GM12891 (cell line): ENCODE measurements around the gene B3GALT2. TPM values are rescaled to one million over a fixed set of nuclear protein-coding genes. Genes with fewer than 3 reads are reported as not detected.
"Not testable (repeated sequence)": the region's sequence is repeated elsewhere in the genome, so short reads cannot be mapped to it uniquely, and the experiment has no call there.

Source experiments
- DNase-seq: peaks from one replicate; pipeline ENCODE4 v3.0.0; 2011; ENCODE audit warnings: low spot score; ENCODE audit not compliant: insufficient read length
- FAIRE-seq: peaks from 2 replicates; lab custom pipeline; 2011; peaks lifted over from hg19 to GRCh38; lab: Jason Lieb, UNC
- PAX5 ChIP-seq: IDR thresholded peaks from 2 replicates; pipeline ENCODE4 v1.6.1; 2011; ENCODE audit warnings: low read length, moderate library complexity, mild to moderate bottlenecking; ENCODE audit not compliant: insufficient read depth, severe bottlenecking
- POLR2A ChIP-seq: IDR thresholded peaks from 2 replicates; pipeline ENCODE4 v1.6.1; 2011; ENCODE audit warnings: low read depth, low read length, control low read depth
- POLR2AphosphoS5 ChIP-seq: IDR thresholded peaks from 2 replicates; pipeline ENCODE4 v1.6.1; 2011; ENCODE audit warnings: low read depth, low read length, control low read depth
- POU2F2 ChIP-seq: IDR thresholded peaks from 2 replicates; pipeline ENCODE4 v1.6.1; 2011; ENCODE audit warnings: low read depth, mild to moderate bottlenecking, control low read depth, low read length, moderate library complexity
- SPI1 ChIP-seq: IDR thresholded peaks from 2 replicates; pipeline ENCODE4 v1.6.1; 2011; ENCODE audit warnings: low read depth, low read length, control low read depth
- TAF1 ChIP-seq: IDR thresholded peaks from 2 replicates; pipeline ENCODE4 v1.6.1; 2011; ENCODE audit warnings: low read depth, low read length, control low read depth
- polyA plus RNA-seq: library from polyadenylated mRNA; unstranded; fragments of >200 nt; gene quantifications from one replicate; pipeline ENCODE4 v1.2.1, GENCODE V29; 2012; ENCODE audit warnings: low read depth, missing spikeins, inconsistent platforms; ENCODE audit not compliant: missing spikeins

Gene B3GALT2, protein sequence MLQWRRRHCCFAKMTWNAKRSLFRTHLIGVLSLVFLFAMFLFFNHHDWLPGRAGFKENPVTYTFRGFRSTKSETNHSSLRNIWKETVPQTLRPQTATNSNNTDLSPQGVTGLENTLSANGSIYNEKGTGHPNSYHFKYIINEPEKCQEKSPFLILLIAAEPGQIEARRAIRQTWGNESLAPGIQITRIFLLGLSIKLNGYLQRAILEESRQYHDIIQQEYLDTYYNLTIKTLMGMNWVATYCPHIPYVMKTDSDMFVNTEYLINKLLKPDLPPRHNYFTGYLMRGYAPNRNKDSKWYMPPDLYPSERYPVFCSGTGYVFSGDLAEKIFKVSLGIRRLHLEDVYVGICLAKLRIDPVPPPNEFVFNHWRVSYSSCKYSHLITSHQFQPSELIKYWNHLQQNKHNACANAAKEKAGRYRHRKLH
- 0.03 TPM for polyA plus RNA-seq

DNA sequence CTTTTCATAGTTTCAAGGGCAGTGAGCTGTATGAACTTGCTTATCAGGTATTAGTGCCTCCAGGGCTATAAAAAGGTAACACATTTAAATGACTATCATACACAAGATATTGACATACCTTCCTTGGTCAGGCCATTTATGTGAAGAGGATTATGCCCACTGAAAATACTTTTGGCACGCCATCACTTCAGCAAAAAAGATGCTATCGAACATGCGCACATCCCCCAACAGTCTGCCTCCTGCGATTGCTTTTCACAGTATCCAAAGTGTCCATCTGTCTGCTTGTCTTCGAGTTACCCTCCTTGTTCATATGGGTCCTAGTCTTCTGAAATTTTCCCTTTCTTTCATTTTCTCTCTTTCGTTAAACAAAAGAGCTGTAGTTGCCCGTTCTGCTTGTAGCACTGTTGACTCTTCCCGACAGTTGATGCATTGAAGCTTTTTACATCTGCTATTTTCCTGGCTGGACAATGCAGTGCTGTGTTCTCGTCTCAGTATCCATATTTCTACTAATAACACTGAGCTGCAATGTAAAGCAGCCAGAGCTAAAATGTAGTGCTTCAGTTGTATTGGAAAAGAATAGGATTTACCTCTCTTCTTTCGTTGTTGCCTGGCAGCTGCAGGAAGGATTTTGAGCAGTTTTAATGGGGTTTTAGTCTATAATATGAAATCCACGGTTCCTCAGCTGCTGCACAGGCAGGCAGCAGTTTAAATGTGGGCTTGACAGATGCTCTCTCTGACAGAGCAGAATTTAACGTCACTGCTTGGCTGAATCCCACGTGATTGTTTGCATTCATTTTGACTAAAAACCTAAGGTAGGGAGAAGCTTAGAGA lies at the start of gene B3GALT2:
Gene B3GALT2, minus strand, starts transcription at position 713 of the 831 bp plus-strand sequence. CDS start 5,051 bp downstream, outside the sequence.
- no peak for TF ChIP-seq TAF1
- TF ChIP-seq POLR2A: no peak
- TF ChIP-seq POU2F2: no peak
- no peak for TF ChIP-seq POLR2AphosphoS5
- TF ChIP-seq PAX5: no peak
- no peak for TF ChIP-seq SPI1
- FAIRE-seq (no peak), DNase-seq (no peak)

DNA sequence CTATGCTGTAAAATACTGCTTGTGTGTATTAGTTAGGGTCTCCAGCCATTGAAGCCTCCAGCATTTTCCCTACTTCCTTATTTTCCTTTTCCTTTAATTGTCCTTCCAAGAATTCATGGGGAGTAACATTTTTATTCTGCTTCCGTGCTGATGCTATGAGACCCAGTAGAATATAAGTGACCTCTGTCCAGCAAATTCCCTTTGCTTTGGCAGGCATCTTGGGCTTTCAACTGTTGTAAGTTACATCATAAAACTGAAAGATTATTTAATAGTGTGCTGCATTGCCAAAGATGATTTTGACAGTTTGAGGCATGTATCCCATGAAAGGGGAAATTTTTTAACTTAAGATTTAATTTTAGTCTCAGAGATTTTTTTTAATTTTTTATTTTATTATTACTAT lies 48.1 kb upstream of the B3GALT2 start:
- no peak for TF ChIP-seq POLR2AphosphoS5
- TF ChIP-seq SPI1: no peak
- no peak for TF ChIP-seq POU2F2
- TF ChIP-seq POLR2A: no peak
- no peak for TF ChIP-seq PAX5
- TF ChIP-seq TAF1: no peak
- FAIRE-seq (no peak), DNase-seq (no peak)

DNA sequence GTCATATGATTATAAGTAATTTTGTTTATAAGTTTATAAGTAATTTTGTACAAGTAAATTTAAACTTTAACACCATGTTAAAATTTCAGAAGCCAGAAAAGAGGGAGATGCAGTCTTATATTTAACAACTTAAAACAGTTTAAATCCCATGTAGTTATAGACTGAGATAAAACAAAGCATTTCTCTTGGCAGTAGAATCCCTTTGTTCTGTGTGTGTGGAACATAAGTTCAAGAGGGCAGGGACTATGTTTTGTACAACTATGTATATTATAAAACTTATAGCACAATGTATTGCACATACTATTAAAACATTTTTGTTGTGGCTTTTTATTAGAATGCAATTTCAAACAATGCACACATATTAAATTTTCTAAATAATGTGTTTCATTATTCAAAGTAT lies 44.7 kb upstream of the B3GALT2 start:
- DNase-seq, FAIRE-seq: not testable (repeated sequence)

DNA sequence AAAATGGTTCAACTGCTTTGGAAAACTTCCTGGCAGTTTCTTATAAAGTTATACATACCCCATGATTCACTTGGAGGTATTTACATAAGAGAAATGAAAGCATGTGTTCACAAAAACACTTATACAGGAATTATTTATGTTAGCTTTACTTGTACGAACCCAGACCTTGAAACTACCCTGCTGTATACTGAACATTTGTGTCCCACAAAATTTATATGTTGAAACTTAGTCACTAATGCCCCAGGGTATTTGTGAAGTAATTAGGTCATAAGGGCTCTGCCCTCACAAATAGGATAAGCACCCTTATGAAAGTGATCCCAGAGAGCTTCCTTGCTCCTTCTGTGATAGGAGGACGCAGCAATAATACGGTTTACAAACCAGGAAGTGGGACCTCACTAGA lies 42.7 kb upstream of the B3GALT2 start:
- no peak for TF ChIP-seq SPI1
- TF ChIP-seq POLR2A: no peak
- no peak for TF ChIP-seq PAX5
- FAIRE-seq: no peak

DNA sequence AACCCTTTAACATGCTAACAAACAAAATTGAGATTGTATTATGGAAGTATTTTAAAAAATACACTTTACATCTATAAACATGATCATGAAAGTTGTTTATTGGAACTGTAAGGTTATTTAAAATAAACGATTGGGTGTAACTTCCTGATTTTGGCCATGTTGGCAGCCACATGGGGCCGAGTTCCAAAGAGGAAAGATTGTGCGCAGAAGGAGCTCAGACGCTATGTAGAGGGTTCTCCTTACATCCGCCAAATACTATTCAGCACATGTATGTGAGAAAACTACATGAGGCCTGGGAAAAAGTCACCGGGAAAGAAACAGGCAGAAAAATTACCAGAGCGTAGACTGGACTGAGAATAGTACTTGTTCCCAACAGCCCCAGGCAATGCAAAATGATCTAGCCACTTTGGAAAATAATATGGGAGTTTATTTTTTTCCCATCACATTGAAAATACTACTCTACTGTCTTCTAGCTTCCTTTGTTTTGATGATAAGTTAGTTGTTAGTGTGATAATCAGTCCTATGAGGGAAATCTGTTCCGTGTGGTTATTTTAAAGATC lies 35.7 kb upstream of the B3GALT2 start:
- no peak for TF ChIP-seq POLR2A
- no peak for TF ChIP-seq TAF1
- no peak for TF ChIP-seq POU2F2
- no peak for TF ChIP-seq POLR2AphosphoS5
- TF ChIP-seq PAX5: no peak
- TF ChIP-seq SPI1: no peak
- DNase-seq (no peak), FAIRE-seq (no peak)

More for the DNA sequence above, 42.7 kb upstream of the B3GALT2 start:
- DNase-seq: no peak

DNA sequence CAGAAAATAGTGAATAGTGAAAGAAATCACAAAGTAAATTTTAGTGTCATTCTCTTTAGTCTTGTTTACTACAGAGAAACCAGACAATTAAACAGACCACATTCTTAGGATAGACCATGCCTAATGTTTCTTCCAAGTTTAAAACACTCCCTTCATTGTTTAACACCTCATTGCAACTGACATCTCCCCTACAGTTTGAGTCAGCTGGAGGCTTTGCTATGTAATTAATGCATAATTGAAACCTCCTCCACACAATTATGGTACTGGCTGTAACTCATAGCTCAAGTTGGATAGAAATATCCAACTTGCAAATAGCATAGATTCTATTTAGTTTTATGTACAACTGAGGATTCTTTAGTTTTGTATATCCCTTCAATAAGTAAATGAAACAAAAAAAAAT lies 35.2 kb upstream of the B3GALT2 start:
- FAIRE-seq (no peak), DNase-seq (no peak)
- TF ChIP-seq POU2F2 (no peak), POLR2A (no peak), TAF1 (no peak), POLR2AphosphoS5 (no peak), SPI1 (no peak), PAX5 (no peak)

DNA sequence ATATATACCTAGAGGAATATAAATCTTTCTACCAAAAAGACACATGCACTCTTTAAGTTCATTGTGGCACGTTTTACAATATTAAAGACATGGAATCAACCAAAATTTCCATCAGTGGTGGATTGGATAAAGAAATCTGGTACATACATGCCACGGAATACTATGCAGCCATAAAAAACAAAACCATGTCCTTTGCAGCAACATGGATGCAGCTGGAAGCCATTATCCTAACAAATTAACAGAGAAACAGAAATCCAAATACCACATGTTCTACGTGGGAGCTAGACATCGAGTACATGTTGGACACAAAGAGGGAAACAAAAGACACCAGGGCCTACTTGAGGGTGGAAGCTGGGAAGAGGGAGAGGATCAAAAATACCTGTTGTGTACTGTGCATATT lies 33.0 kb upstream of the B3GALT2 start:
- no peak for DNase-seq
- FAIRE-seq: no peak
- TF ChIP-seq POLR2A (no peak), POLR2AphosphoS5 (no peak), SPI1 (no peak), PAX5 (no peak), TAF1 (no peak), POU2F2 (no peak)

DNA sequence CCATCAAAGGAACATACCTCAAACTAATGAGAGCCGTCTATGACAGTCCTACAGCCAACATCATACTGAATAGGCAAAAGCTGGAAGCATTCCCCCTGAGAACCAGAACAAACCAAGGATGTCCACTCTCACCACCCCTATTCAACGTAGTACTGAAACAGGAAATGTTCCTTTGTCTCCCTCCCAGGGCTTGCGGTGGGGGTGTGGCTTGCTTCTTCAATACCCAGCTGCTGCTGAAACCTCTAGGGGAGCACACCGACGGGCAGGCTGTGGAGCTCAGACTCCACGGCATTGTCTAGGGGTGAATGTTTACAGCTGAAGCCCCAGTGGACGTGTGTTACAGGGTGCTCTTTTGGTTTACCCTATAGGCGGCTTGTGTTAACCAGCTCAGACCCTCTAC lies 30.5 kb upstream of the B3GALT2 start:
- FAIRE-seq (no peak), DNase-seq (no peak)
- TF ChIP-seq TAF1 (no peak), POLR2A (no peak), SPI1 (no peak), POLR2AphosphoS5 (no peak)

DNA sequence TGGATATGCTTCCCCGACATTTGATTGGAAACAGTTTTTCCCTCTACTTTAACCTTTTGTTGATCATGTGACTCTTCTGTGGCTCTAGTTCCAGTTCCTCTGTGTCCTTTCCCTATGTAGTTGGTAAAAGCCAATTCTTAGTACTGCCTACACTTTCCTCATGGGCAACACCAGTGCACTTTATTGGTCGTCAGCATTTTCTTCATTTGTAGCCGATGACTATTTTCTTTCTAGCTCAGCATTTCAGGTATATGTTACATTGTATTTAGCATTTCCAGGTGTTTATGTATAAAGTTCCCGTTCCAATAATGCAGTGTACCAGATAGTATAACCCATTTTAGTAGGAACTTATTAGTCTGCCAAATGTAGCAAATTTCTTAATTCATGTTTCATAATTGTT lies 27.6 kb upstream of the B3GALT2 start:
- TF ChIP-seq POLR2AphosphoS5 (no peak), POU2F2 (no peak), TAF1 (no peak), PAX5 (no peak), POLR2A (no peak), SPI1 (no peak)
- FAIRE-seq (no peak), DNase-seq (no peak)

DNA sequence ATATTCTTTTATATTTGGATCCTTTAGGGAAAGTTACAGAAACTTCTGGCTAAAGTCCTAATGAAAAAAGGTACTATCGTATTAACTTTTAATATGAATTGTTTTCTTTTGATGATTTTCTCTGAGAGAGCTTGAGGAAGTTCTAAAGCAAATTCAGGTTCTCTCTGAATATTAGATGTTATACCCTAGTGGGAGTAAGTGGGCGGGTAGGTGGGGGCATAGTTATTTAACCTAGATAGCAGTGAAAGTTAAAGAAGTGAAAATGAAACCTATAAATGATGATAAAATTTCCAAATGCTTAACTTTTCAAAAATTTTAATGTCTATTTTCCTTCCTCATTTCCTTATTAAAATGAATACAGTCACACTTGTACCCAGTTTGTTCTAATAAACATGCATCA lies 26.2 kb upstream of the B3GALT2 start:
- TF ChIP-seq TAF1 (no peak), POU2F2 (no peak), POLR2AphosphoS5 (no peak), POLR2A (no peak), PAX5 (no peak)
- DNase-seq: no peak
- FAIRE-seq: no peak
